Measurements from ENCODE around the gene KRTAP9-6. TPM values are rescaled to one million over a fixed set of nuclear protein-coding genes. Genes with fewer than 3 reads are reported as not detected.

KRTAP9-6 gene, protein sequence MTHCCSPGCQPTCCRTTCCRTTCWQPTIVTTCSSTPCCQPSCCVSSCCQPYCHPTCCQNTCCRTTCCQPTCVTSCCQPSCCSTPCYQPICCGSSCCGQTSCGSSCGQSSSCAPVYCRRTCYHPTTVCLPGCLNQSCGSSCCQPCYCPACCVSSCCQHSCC
- total RNA-seq (2022; extraction: Qiagen RNA extraction; ENCODE audit: low read depth) = not detected in 5 replicates

DNA sequence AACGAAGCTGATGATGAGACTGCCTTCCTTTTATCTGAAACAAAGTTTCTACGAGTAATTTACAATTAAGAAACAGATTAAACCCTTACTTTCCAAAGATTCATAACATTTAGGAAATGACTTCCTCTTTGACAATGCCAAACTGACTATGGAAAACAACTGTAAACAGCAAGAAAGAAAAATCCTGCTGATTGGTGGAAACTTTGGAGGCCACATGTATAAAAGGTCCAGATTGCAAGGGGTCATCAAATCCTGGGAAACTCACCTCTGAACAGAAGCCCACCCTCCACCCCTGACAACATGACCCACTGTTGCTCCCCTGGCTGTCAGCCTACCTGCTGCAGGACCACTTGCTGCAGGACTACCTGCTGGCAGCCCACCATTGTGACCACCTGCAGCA is at the start of gene KRTAP9-6:
TSS of gene KRTAP9-6 (plus strand) at position 301 of the 400 bp plus-strand sequence. CDS start at position 301, 0 bp downstream.

DNA sequence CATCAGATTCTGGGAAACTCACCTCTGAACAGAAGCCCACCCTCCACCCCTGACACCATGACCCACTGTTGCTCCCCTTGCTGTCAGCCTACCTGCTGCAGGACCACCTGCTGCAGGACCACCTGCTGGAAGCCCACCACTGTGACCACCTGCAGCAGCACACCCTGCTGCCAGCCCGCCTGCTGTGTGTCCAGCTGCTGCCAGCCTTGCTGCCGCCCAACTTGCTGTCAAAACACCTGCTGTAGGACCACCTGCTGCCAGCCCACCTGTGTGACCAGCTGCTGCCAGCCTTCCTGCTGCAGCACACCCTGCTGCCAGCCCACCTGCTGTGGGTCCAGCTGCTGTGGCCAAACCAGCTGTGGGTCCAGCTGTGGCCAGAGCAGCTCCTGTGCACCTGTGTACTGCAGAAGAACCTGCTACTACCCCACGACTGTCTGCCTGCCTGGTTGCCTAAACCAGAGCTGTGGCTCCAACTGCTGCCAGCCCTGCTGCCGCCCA is 38.5 kb upstream of the KRTAP9-6 start, which contains the start of gene KRTAP9-2:
TSS of gene KRTAP9-2 (plus strand) at position 51 of the 498 bp plus-strand sequence. CDS start at position 58, 7 bp downstream.

DNA sequence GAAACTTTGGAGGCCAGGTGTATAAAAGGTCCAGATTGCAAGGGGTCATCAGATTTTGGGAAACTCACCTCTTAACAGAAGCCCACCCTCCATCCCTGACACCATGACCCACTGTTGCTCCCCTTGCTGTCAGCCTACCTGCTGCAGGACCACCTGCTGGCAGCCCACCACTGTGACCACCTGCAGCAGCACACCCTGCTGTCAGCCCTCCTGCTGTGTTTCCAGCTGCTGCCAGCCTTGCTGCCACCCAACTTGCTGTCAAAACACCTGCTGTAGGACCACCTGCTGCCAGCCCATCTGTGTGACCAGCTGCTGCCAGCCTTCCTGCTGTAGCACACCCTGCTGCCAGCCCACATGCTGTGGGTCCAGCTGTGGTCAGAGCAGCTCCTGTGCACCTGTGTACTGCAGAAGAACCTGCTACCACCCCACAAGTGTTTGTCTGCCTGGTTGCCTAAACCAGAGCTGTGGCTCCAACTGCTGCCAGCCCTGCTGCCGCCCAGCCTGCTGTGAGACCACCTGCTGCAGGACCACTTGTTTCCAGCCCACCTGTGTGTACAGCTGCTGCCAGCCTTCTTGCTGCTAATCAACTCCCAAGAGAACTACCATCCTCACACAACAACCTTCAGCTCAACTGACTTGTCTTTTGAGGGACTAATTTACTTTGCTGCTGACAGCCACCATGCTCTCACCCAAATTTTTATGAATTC is 32.6 kb upstream of the KRTAP9-6 start, which contains the start of gene KRTAP9-3:
TSS of gene KRTAP9-3 (plus strand) at position 51 of the 707 bp plus-strand sequence. CDS start at position 104, 53 bp downstream.

DNA sequence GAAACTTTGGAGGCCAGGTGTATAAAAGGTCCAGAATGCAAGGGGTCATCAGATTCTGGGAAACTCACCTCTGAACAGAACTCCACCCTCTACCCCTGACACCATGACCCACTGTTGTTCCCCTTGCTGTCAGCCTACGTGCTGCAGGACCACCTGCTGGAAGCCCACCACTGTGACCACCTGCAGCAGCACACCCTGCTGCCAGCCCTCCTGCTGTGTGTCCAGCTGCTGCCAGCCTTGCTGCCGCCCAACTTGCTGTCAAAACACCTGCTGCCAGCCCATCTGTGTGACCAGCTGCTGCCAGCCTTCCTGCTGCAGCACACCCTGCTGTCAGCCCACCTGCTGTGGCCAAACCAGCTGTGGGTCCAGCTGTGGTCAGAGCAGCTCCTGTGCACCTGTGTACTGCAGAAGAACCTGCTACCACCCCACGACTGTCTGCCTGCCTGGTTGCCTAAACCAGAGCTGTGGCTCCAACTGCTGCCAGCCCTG is 27.2 kb upstream of the KRTAP9-6 start, which contains the start of gene KRTAP9-8:
TSS of gene KRTAP9-8 (plus strand) at position 51 of the 489 bp plus-strand sequence. CDS start at position 104, 53 bp downstream.

DNA sequence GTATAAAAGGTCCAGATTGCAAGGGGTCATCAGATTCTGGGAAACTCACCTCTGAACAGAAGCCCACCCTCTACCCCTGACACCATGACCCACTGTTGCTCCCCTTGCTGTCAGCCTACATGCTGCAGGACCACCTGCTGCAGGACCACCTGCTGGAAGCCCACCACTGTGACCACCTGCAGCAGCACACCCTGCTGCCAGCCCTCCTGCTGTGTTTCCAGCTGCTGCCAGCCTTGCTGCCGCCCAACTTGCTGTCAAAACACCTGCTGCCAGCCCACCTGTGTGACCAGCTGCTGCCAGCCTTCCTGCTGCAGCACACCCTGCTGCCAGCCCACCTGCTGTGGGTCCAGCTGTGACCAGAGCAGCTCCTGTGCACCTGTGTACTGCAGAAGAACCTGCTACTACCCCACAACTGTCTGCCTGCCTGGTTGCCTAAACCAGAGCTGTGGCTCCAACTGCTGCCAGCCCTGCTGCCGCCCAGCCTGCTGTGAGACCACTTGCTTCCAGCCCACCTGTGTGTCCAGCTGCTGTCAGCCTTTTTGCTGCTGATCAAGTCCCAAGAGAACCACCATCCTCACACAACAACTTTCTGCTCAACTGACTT is 15.4 kb upstream of the KRTAP9-6 start, which contains the start of gene KRTAP9-4:
TSS of gene KRTAP9-4 (plus strand) at position 51 of the 604 bp plus-strand sequence. CDS start at position 85, 34 bp downstream.

DNA sequence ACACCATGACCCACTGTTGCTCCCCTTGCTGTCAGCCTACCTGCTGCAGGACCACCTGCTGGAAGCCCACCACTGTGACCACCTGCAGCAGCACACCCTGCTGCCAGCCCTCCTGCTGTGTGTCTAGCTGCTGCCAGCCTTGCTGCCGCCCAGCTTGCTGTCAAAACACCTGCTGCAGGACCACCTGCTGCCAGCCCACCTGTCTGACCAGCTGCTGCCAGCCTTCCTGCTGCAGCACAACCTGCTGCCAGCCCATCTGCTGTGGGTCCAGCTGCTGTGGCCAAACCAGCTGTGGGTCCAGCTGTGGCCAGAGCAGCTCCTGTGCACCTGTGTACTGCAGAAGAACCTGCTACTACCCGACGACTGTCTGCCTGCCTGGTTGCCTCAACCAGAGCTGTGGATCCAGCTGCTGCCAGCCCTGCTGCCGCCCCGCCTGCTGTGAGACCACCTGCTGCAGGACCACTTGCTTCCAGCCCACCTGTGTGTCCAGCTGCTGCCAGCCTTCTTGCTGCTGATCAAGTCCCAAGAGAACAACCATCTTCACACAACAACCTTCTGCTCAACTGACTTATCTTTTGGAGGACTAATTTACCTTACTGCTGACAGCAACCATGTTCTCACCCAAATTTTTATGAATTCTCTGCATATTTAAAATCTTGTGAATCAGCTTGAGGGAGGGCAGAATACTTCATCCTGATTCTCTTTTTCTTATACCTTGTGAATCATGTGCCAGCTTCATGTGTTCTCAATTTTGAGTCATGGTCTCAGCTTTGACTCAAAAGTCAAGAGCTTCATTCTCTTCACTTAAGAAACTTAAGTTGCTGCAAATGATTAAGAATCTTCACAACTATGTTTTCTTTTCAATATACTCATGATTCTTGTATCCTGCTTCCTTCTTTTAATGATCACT is 9.5 kb upstream of the KRTAP9-6 start, which contains the start of gene KRTAP9-9:
TSS of gene KRTAP9-9 (plus strand) at position 4 of the 910 bp plus-strand sequence.

DNA sequence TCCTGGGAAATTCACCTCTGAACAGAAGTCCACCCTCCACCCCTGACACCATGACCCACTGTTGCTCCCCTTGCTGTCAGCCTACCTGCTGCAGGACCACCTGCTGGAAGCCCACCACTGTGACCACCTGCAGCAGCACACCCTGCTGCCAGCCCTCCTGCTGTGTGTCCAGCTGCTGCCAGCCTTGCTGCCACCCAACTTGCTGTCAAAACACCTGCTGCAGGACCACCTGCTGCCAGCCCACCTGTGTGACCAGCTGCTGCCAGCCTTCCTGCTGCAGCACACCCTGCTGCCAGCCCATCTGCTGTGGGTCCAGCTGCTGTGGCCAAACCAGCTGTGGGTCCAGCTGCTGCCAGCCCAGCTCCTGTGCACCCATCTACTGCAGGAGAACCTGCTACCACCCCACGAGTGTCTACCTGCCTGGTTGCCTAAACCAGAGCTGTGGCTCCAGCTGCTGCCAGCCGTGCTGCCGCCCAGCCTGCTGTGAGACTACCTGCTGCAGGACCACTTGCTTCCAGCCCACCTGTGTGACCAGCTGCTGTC is 10.5 kb downstream of the KRTAP9-6 start, which contains the start of gene KRTAP9-7:
TSS of gene KRTAP9-7 (plus strand) at position 51 of the 543 bp plus-strand sequence. CDS start at position 51, 0 bp downstream.

DNA sequence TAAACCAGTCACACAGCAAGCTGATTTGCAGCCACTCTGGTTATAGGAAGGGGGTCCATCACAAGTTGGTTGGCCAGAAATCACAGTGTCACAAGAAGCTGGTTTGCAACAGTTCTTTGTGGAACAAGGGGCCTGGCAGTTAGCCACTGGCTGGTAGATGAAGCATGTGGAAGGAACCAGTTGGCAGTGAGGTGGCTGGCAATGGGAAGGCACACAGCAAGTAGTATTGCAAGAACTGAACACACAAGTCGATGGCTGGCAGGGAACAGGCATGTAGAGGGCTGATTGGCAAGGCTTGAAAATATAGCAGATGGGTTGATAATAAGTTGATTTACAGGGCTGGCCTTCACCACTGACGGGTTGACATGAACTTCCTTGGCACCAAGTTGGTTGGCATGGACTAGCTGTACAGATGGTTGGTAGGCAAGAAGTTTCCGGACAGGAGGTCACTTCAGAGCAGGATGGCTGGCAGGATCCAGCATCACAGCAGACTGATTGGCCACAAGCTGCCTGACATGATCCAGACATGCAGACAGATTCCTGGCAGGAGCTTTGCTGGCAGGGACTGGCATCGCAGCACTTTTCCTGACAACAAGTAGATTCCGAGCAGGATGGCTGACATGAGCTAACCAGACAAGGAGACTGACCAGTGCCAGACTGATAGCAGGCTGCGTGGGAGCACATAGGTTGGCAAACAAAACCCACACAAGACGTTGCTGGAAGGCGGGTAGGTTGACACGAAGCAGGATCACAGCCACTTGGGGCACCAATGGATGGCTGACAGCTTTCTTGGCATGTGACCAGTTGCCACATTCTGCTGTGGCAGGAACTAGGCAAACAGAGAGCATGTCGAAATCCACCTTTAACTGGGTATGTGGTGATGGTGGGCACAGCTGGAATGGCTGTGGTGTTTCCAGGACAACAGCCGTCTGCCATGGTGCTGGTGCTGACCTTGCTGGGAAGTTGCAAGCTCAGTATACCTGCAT is 37.0 kb downstream of the KRTAP9-6 start, which contains the start of gene KRTAP29-1:
TSS of gene KRTAP29-1 (minus strand) at position 936 of the 986 bp plus-strand sequence. CDS start at position 936, 0 bp downstream.

DNA sequence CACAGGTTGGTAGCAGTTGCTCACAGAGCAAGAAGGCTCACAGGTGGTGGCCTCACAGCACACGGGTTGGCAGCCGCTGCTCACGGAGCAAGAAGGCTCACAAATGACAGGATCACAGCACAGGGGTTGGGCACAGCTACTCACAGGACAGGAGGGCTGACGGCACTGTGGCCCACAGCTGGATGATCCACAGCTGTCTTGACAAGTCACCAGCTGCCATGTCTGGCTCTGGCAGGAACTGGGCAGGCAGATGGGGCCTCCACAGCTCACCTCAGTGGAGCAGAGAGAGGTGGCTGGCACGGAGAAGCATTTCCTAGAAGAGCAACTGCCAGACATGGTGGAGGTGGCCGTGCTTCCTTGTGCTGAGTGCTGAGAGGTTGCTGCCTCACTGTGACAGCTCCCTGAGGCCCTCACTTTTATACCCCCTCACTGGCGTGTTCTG is 43.8 kb downstream of the KRTAP9-6 start, which contains the start of gene KRTAP16-1:
TSS of gene KRTAP16-1 (minus strand) at position 392 of the 442 bp plus-strand sequence. CDS start at position 336, 56 bp downstream.

DNA sequence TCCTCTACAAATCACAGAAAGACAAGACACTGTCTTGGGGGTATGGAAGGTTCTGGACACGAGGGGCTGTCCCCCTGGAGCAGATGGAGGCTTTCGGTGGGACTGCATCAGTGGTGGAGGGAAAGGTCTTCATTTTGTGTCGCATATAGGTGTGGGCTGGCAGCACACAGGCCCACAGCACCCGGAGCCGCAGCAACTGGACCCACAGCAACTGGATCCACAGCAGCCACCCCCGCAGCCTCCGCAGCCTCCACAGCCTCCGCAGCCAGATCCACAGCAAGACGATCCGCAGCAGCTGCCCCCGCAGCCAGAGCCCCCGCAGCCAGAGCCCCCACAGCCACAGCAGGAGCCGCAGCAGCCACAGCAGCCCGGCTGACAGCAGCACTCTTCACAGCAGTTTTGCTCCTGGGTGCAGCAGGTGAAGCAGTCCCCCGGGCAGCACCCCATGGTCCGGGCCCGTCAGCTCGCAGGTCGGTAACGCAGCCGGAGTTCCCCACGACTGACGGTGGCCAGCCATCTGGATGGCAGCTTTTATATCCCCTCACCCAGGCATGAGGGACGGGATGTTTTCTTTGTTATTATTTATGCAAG is 50.1 kb downstream of the KRTAP9-6 start, which contains the start of gene KRTAP17-1:
TSS of gene KRTAP17-1 (minus strand) at position 507 of the 591 bp plus-strand sequence. CDS start at position 447, 60 bp downstream.

Other genes starting within 250 kb of the KRTAP9-6 start
- gene KRTAP1-5, start 238.2 kb upstream of the KRTAP9-6 start, total RNA-seq (2022; extraction: Qiagen RNA extraction; ENCODE audit: low read depth) = 0.12 TPM in 1 of 5 replicates, not detected in the others
- not detected in 5 replicates for gene KRTAP1-4, start 235.2 kb upstream of the KRTAP9-6 start, total RNA-seq (2022; extraction: Qiagen RNA extraction; ENCODE audit: low read depth)
- not detected in 5 replicates for gene KRTAP1-3, start 230.5 kb upstream of the KRTAP9-6 start, total RNA-seq (2022; extraction: Qiagen RNA extraction; ENCODE audit: low read depth)
- not detected in 5 replicates for gene KRTAP1-1, start 223.9 kb upstream of the KRTAP9-6 start, total RNA-seq (2022; extraction: Qiagen RNA extraction; ENCODE audit: low read depth)
- gene KRTAP2-1, start 218.1 kb upstream of the KRTAP9-6 start, total RNA-seq (2022; extraction: Qiagen RNA extraction; ENCODE audit: low read depth) = not detected in 5 replicates
- gene KRTAP2-2, start 210.1 kb upstream of the KRTAP9-6 start, total RNA-seq (2022; extraction: Qiagen RNA extraction; ENCODE audit: low read depth) = not detected in 5 replicates
- gene KRTAP2-3, start 205.3 kb upstream of the KRTAP9-6 start, total RNA-seq (2022; extraction: Qiagen RNA extraction; ENCODE audit: low read depth) = 0.08 TPM in 1 of 5 replicates, not detected in the others
- gene KRTAP2-4, start 199.5 kb upstream of the KRTAP9-6 start, total RNA-seq (2022; extraction: Qiagen RNA extraction; ENCODE audit: low read depth) = not detected in 5 replicates
- not detected in 5 replicates for gene KRTAP4-7, start 181.2 kb upstream of the KRTAP9-6 start, total RNA-seq (2022; extraction: Qiagen RNA extraction; ENCODE audit: low read depth)
- 0.05 to 0.12 TPM in 2 of 5 replicates, not detected in the others for gene KRTAP4-8, start 167.2 kb upstream of the KRTAP9-6 start, total RNA-seq (2022; extraction: Qiagen RNA extraction; ENCODE audit: low read depth)
- not detected in 5 replicates for gene KRTAP4-16, start 163.2 kb upstream of the KRTAP9-6 start, total RNA-seq (2022; extraction: Qiagen RNA extraction; ENCODE audit: low read depth)
- gene KRTAP4-9, start 160.0 kb upstream of the KRTAP9-6 start, total RNA-seq (2022; extraction: Qiagen RNA extraction; ENCODE audit: low read depth) = not detected in 5 replicates
- gene KRTAP4-11, start 147.0 kb upstream of the KRTAP9-6 start, total RNA-seq (2022; extraction: Qiagen RNA extraction; ENCODE audit: low read depth) = not detected in 5 replicates
- gene KRTAP4-12, start 141.2 kb upstream of the KRTAP9-6 start, total RNA-seq (2022; extraction: Qiagen RNA extraction; ENCODE audit: low read depth) = not detected in 5 replicates
- not detected in 5 replicates for gene KRTAP4-6, start 124.8 kb upstream of the KRTAP9-6 start, total RNA-seq (2022; extraction: Qiagen RNA extraction; ENCODE audit: low read depth)
- gene KRTAP4-5, start 115.6 kb upstream of the KRTAP9-6 start, total RNA-seq (2022; extraction: Qiagen RNA extraction; ENCODE audit: low read depth) = not detected in 5 replicates
- gene KRTAP4-4, start 104.6 kb upstream of the KRTAP9-6 start, total RNA-seq (2022; extraction: Qiagen RNA extraction; ENCODE audit: low read depth) = not detected in 5 replicates
- not detected in 5 replicates for gene KRTAP4-3, start 97.2 kb upstream of the KRTAP9-6 start, total RNA-seq (2022; extraction: Qiagen RNA extraction; ENCODE audit: low read depth)
- not detected in 5 replicates for gene KRTAP4-2, start 87.2 kb upstream of the KRTAP9-6 start, total RNA-seq (2022; extraction: Qiagen RNA extraction; ENCODE audit: low read depth)
- 0.07 to 0.56 TPM (median 0.26 TPM) in 4 of 5 replicates, not detected in the other for gene KRTAP4-1, start 80.5 kb upstream of the KRTAP9-6 start, total RNA-seq (2022; extraction: Qiagen RNA extraction; ENCODE audit: low read depth)
- not detected in 5 replicates for gene KRTAP9-1, start 75.5 kb upstream of the KRTAP9-6 start, total RNA-seq (2022; extraction: Qiagen RNA extraction; ENCODE audit: low read depth)
- gene KRTAP9-2, start 38.7 kb upstream of the KRTAP9-6 start, total RNA-seq (2022; extraction: Qiagen RNA extraction; ENCODE audit: low read depth) = not detected in 5 replicates
- not detected in 5 replicates for gene KRTAP9-3, start 32.9 kb upstream of the KRTAP9-6 start, total RNA-seq (2022; extraction: Qiagen RNA extraction; ENCODE audit: low read depth)
- not detected in 5 replicates for gene KRTAP9-8, start 27.4 kb upstream of the KRTAP9-6 start, total RNA-seq (2022; extraction: Qiagen RNA extraction; ENCODE audit: low read depth)
- gene KRTAP9-4, start 15.7 kb upstream of the KRTAP9-6 start, total RNA-seq (2022; extraction: Qiagen RNA extraction; ENCODE audit: low read depth) = not detected in 5 replicates
- gene KRTAP9-9, start 10.0 kb upstream of the KRTAP9-6 start, total RNA-seq (2022; extraction: Qiagen RNA extraction; ENCODE audit: low read depth) = not detected in 5 replicates
- not detected in 5 replicates for gene KRTAP9-7, start 10.3 kb downstream of the KRTAP9-6 start, total RNA-seq (2022; extraction: Qiagen RNA extraction; ENCODE audit: low read depth)
- not detected in 5 replicates for gene KRTAP29-1, start 37.5 kb downstream of the KRTAP9-6 start, total RNA-seq (2022; extraction: Qiagen RNA extraction; ENCODE audit: low read depth)
- gene KRTAP16-1, start 43.9 kb downstream of the KRTAP9-6 start, total RNA-seq (2022; extraction: Qiagen RNA extraction; ENCODE audit: low read depth) = not detected in 5 replicates
- gene KRTAP17-1, start 50.3 kb downstream of the KRTAP9-6 start, total RNA-seq (2022; extraction: Qiagen RNA extraction; ENCODE audit: low read depth) = not detected in 5 replicates
- gene KRT33A, start 85.5 kb downstream of the KRTAP9-6 start, total RNA-seq (2022; extraction: Qiagen RNA extraction; ENCODE audit: low read depth) = not detected in 5 replicates
- 0.05 to 0.13 TPM (median 0.10 TPM) in 3 of 5 replicates, not detected in the others for gene KRT33B, start 104.4 kb downstream of the KRTAP9-6 start, total RNA-seq (2022; extraction: Qiagen RNA extraction; ENCODE audit: low read depth)
- gene KRT34, start 116.9 kb downstream of the KRTAP9-6 start, total RNA-seq (2022; extraction: Qiagen RNA extraction; ENCODE audit: low read depth) = 0.25 to 0.64 TPM (median 0.35 TPM) in 5 replicates
- gene KRT31, start 132.2 kb downstream of the KRTAP9-6 start, total RNA-seq (2022; extraction: Qiagen RNA extraction; ENCODE audit: low read depth) = not detected in 5 replicates
- not detected in 5 replicates for gene KRT37, start 159.2 kb downstream of the KRTAP9-6 start, total RNA-seq (2022; extraction: Qiagen RNA extraction; ENCODE audit: low read depth)
- gene KRT38, start 175.6 kb downstream of the KRTAP9-6 start, total RNA-seq (2022; extraction: Qiagen RNA extraction; ENCODE audit: low read depth) = not detected in 5 replicates
- 0.06 to 0.08 TPM in 2 of 5 replicates, not detected in the others for gene KRT32, start 202.0 kb downstream of the KRTAP9-6 start, total RNA-seq (2022; extraction: Qiagen RNA extraction; ENCODE audit: low read depth)
- not detected in 5 replicates for gene KRT35, start 215.8 kb downstream of the KRTAP9-6 start, total RNA-seq (2022; extraction: Qiagen RNA extraction; ENCODE audit: low read depth)
- gene KRT36, start 224.5 kb downstream of the KRTAP9-6 start, total RNA-seq (2022; extraction: Qiagen RNA extraction; ENCODE audit: low read depth) = not detected in 5 replicates
- 0.16 to 0.30 TPM (median 0.20 TPM) in 5 replicates for gene KRT13, start 240.2 kb downstream of the KRTAP9-6 start, total RNA-seq (2022; extraction: Qiagen RNA extraction; ENCODE audit: low read depth)

Measured in A549 treated with CpdA at 1 μM for 4 hours (cell line).